Activated effector memory CD4-positive, alpha-beta T cell treated with Interleukin-2 at 50 U/mL for 16 hours (primary cell): ENCODE data around the gene ANKS1B.
"Not testable (repeated sequence)": the region's sequence is repeated elsewhere in the genome, so short reads cannot be mapped to it uniquely, and the experiment has no call there.

Experiments
- DNase-seq: peaks from one replicate; pipeline ENCODE4 v3.0.0-alpha.2; 2020

The ANKS1B gene

GRCh38 chr12:98783420-98783819 lies 1201.3 kb downstream of the ANKS1B start:
- DNase-seq, result no peak

GRCh38 chr12:98780261-98780660 lies 1204.5 kb downstream of the ANKS1B start:
- no peak for DNase-seq

GRCh38 chr12:98772818-98773217 lies 1211.9 kb downstream of the ANKS1B start:
- DNase-seq, result no peak

- no peak for DNase-seq
These were observed 1212.7 kb downstream of the ANKS1B start for GRCh38 chr12:98771811-98772752.

- DNase-seq, result no peak
These were observed 1214.5 kb downstream of the ANKS1B start for GRCh38 chr12:98770230-98770629.

- DNase-seq, result no peak
These were observed 1215.7 kb downstream of the ANKS1B start for GRCh38 chr12:98769068-98769467.

- no peak for DNase-seq
These were observed 1217.5 kb downstream of the ANKS1B start for GRCh38 chr12:98767248-98767647.

- no peak for DNase-seq
These were observed 1221.1 kb downstream of the ANKS1B start for GRCh38 chr12:98763656-98764055.

- DNase-seq, result no peak
These were observed 1226.4 kb downstream of the ANKS1B start for GRCh38 chr12:98758331-98758730.

- no peak for DNase-seq
These were observed 1227.3 kb downstream of the ANKS1B start for GRCh38 chr12:98757455-98757854.

- not testable (repeated sequence) for DNase-seq
These were observed 1228.9 kb downstream of the ANKS1B start for GRCh38 chr12:98755855-98756254.

GRCh38 chr12:98754095-98754494 lies 1230.6 kb downstream of the ANKS1B start:
- no peak for DNase-seq

GRCh38 chr12:98752726-98753125 lies 1232.0 kb downstream of the ANKS1B start:
- no peak for DNase-seq

- DNase-seq, result no peak
These were observed 1233.1 kb downstream of the ANKS1B start for GRCh38 chr12:98751580-98752115.

GRCh38 chr12:98750511-98750910 lies 1234.2 kb downstream of the ANKS1B start:
- DNase-seq, result no peak

GRCh38 chr12:98748463-98748862 lies 1236.3 kb downstream of the ANKS1B start:
- DNase-seq, result no peak

- DNase-seq, result peak; percentile 25
These were observed 1239.0 kb downstream of the ANKS1B start for GRCh38 chr12:98745578-98746391.

GRCh38 chr12:98744680-98745079 lies 1240.1 kb downstream of the ANKS1B start:
- DNase-seq, result no peak

- DNase-seq, result no peak
These were observed 1241.3 kb downstream of the ANKS1B start for GRCh38 chr12:98743362-98743953.

GRCh38 chr12:98741556-98742265 lies 1243.0 kb downstream of the ANKS1B start:
- no peak for DNase-seq

GRCh38 chr12:98741196-98741555 lies 1243.6 kb downstream of the ANKS1B start:
- no peak for DNase-seq

GRCh38 chr12:98740751-98741150 lies 1244.0 kb downstream of the ANKS1B start:
- DNase-seq, result no peak

GRCh38 chr12:98738539-98738938 lies 1246.2 kb downstream of the ANKS1B start:
- no peak for DNase-seq
